Cardiac muscle cell (in vitro differentiated cells and primary cell): ENCODE measurements around the gene ASH1L. TPM values are rescaled to one million over a fixed set of nuclear protein-coding genes. Genes with fewer than 3 reads are reported as not detected.
A peak's percentile ranks its signal among the peaks of the same experiment; 100 is the strongest.

Source experiments
- DNase-seq, 2 donors: peaks; one replicate each; pipeline versions ENCODE4 v3.0.0 to v3.0.0-alpha.2; 2010 to 2017; ENCODE audit warnings: low read depth in 1 of 2, low spot score in 1 of 2
- H3K27ac ChIP-seq: fragments of 200-600 bp; sonication (generic); 2 replicates; pipeline ENCODE4 v1.5.1; 2016
- H3K27me3 ChIP-seq: fragments of 200-600 bp; sonication (generic); 2 replicates; pipeline ENCODE4 v1.6.0; 2016; ENCODE audit warnings: control low read depth
- H3K36me3 ChIP-seq: fragments of 200-600 bp; sonication (generic); 2 replicates; pipeline ENCODE4 v1.5.1; 2016; ENCODE audit warnings: control low read depth
- H3K4me1 ChIP-seq: fragments of 200-600 bp; sonication (generic); 2 replicates; pipeline ENCODE4 v1.8.1; 2017; ENCODE audit warnings: low read depth, mild to moderate bottlenecking, mixed run types
- H3K4me3 ChIP-seq: fragments of 200-600 bp; sonication (generic); 2 replicates; pipeline ENCODE4 v1.5.1; 2016; ENCODE audit warnings: mild to moderate bottlenecking
- H3K9me3 ChIP-seq: fragments of 200-600 bp; sonication (generic); 2 replicates; pipeline ENCODE4 v1.5.1; 2017; ENCODE audit warnings: low read depth, mild to moderate bottlenecking, control low read depth
- CTCF ChIP-seq: IDR thresholded peaks from 2 replicates; pipeline ENCODE4 v1.5.1; 2012; ENCODE audit warnings: low read depth, mild to moderate bottlenecking, low read length
- polyA plus RNA-seq: library from polyadenylated mRNA; unstranded; fragments of >200 nt; fragmentation: Nextera tagmentation; extraction: Ambion mirVana; gene quantifications from 2 replicates; pipeline ENCODE4 v1.2.1, GENCODE V29; 2016
- total RNA-seq: library from RNA; depleted of rRNA; stranded (reverse); fragments of >200 nt; gene quantifications from 2 replicates; pipeline ENCODE4 v1.2.3, GENCODE V29; 2016

ASH1L gene
- total and polyA plus RNA-seq, 2 experiments from 2014 or later = 25.9 to 31.2 TPM

- Histone ChIP-seq H3K4me3 (no peak overlapping the region), H3K9me3 (no peaks in the 10 kb centered on the region), H3K27me3 (no peaks in the 10 kb centered on the region), H3K36me3 (peaks cover 17% of the 10 kb centered on the region), H3K27ac (no peak overlapping the region), H3K4me1 (no peaks in the 10 kb centered on the region)
- no peak for TF ChIP-seq CTCF
- no peak for DNase-seq
Observed at GRCh38 chr1:155485945-155486344, 76.7 kb downstream of the ASH1L start.

GRCh38 chr1:155485222-155485621, 77.4 kb downstream of the ASH1L start:
- Histone ChIP-seq H3K9me3 (no peaks in the 10 kb centered on the region), H3K4me3 (no peak overlapping the region), H3K27me3 (no peaks in the 10 kb centered on the region), H3K4me1 (no peaks in the 10 kb centered on the region), H3K27ac (no peak overlapping the region), H3K36me3 (peaks cover 24% of the 10 kb centered on the region)
- no peak for TF ChIP-seq CTCF
- no peak for DNase-seq

GRCh38 chr1:155481741-155482241, 80.8 kb downstream of the ASH1L start:
- H3K27me3 ChIP-seq = no peaks in the 10 kb centered on the region
- no peak overlapping the region for H3K27ac ChIP-seq
- no peaks in the 10 kb centered on the region for H3K4me1 ChIP-seq
- no peaks in the 10 kb centered on the region for H3K9me3 ChIP-seq
- H3K4me3 ChIP-seq = no peak overlapping the region
- no peak for TF ChIP-seq CTCF
- DNase-seq = peak in 1 of 2 donors; percentile 11
- peaks cover 30% of the 10 kb centered on the region for H3K36me3 ChIP-seq

- DNase-seq = peak in 1 of 2 donors; percentile 60
- no peak overlapping the region for H3K4me3 ChIP-seq
- H3K27me3 ChIP-seq = no peaks in the 10 kb centered on the region
- no peaks in the 10 kb centered on the region for H3K9me3 ChIP-seq
- no peak overlapping the region for H3K27ac ChIP-seq
- peaks cover 30% of the 10 kb centered on the region for H3K36me3 ChIP-seq
- no peak for TF ChIP-seq CTCF
- H3K4me1 ChIP-seq = peaks cover 7% of the 10 kb centered on the region
Observed at GRCh38 chr1:155479205-155479604, 83.4 kb downstream of the ASH1L start.

GRCh38 chr1:155478270-155478852, 84.2 kb downstream of the ASH1L start:
- peaks cover 30% of the 10 kb centered on the region for H3K36me3 ChIP-seq
- no peaks in the 10 kb centered on the region for H3K9me3 ChIP-seq
- H3K27ac ChIP-seq = no peak overlapping the region

More at GRCh38 chr1:155478270-155478852, 84.2 kb downstream of the ASH1L start:
- Histone ChIP-seq H3K4me1 (peaks cover 9% of the 10 kb centered on the region), H3K4me3 (no peak overlapping the region), H3K27me3 (no peaks in the 10 kb centered on the region)
- DNase-seq = no peak
- no peak for TF ChIP-seq CTCF
